Ishikawa (cell line): Measurements from ENCODE around the gene ANKFN1.

ENCODE experiments used
- CEBPB ChIP-seq: IDR thresholded peaks from 2 replicates; pipeline ENCODE4 v1.6.1; 2012
- CREB1 ChIP-seq: IDR thresholded peaks from 2 replicates; pipeline ENCODE4 v1.6.1; 2012; ENCODE audit warnings: low read depth
- EGR1 ChIP-seq: IDR thresholded peaks from 2 replicates; pipeline ENCODE4 v1.6.1; 2012
- EP300 ChIP-seq: IDR thresholded peaks from 2 replicates; pipeline ENCODE4 v1.6.1; 2012; ENCODE audit warnings: borderline replicate concordance
- FOXM1 ChIP-seq: IDR thresholded peaks from 2 replicates; pipeline ENCODE4 v1.6.1; 2012; ENCODE audit warnings: low read depth, borderline replicate concordance
- MAX ChIP-seq: IDR thresholded peaks from 2 replicates; pipeline ENCODE4 v1.6.1; 2012
- RAD21 ChIP-seq: IDR thresholded peaks from 2 replicates; pipeline ENCODE4 v1.6.1; 2012; ENCODE audit warnings: low read depth
- REST ChIP-seq: IDR thresholded peaks from 2 replicates; pipeline ENCODE4 v1.6.1; 2012; ENCODE audit warnings: low read depth, mild to moderate bottlenecking
- TAF1 ChIP-seq: IDR thresholded peaks from 2 replicates; pipeline ENCODE4 v1.6.1; 2012; ENCODE audit warnings: low read depth, mild to moderate bottlenecking
- TEAD4 ChIP-seq: IDR thresholded peaks from 2 replicates; pipeline ENCODE4 v1.6.1; 2012
- ZBTB7A ChIP-seq: IDR thresholded peaks from 2 replicates; pipeline ENCODE4 v1.6.1; 2012; ENCODE audit warnings: low read depth

- TF ChIP-seq TAF1, result no peak
- no peak for TF ChIP-seq EGR1
- no peak for TF ChIP-seq MAX
- no peak for TF ChIP-seq CREB1
- no peak for TF ChIP-seq ZBTB7A
- TF ChIP-seq EP300, result no peak
- no peak for TF ChIP-seq REST
- no peak for TF ChIP-seq FOXM1
- TF ChIP-seq RAD21, result no peak
- no peak for TF ChIP-seq CEBPB
- TF ChIP-seq TEAD4, result no peak
Measured at GRCh38 chr17:56471696-56472095, 318.4 kb downstream of the ANKFN1 start.
